GM11168 (cell line): ENCODE measurements around the gene RGS7.
"Not testable (repeated sequence)": the region's sequence is repeated elsewhere in the genome, so short reads cannot be mapped to it uniquely, and the experiment has no call there.

Source experiments
- in situ Hi-C: fragments of 300-500 bp; cut with MboI; formaldehyde crosslinking; loops from one replicate; pipeline ENCODE4 v1.12.0; 2022; ENCODE audit warnings: low sequenced_read_pairs; ENCODE audit not compliant: unreplicated experiment

The RGS7 gene

GRCh38 chr1:241275226-241275625 is 81.8 kb downstream of the RGS7 start:
- in situ Hi-C loops, result no loop called here

- in situ Hi-C loops, result no loop called here
Measured at GRCh38 chr1:241274693-241275092, 82.3 kb downstream of the RGS7 start.

- in situ Hi-C loops, result no loop called here
Measured at GRCh38 chr1:241272828-241273227, 84.2 kb downstream of the RGS7 start.

- in situ Hi-C loops, result no loop called here
Measured at GRCh38 chr1:241271427-241271826, 85.6 kb downstream of the RGS7 start.

GRCh38 chr1:241270016-241270415 is 87.0 kb downstream of the RGS7 start:
- in situ Hi-C loops, result no loop called here

GRCh38 chr1:241269116-241269515 is 87.9 kb downstream of the RGS7 start:
- in situ Hi-C loops, result no loop called here

- in situ Hi-C loops, result no loop called here
Measured at GRCh38 chr1:241266121-241266520, 90.9 kb downstream of the RGS7 start.

- in situ Hi-C loops, result no loop called here
Measured at GRCh38 chr1:241265428-241265827, 91.6 kb downstream of the RGS7 start.

- in situ Hi-C loops, result no loop called here
Measured at GRCh38 chr1:241263346-241263745, 93.7 kb downstream of the RGS7 start.

- in situ Hi-C loops, result no loop called here
Measured at GRCh38 chr1:241253471-241253870, 103.5 kb downstream of the RGS7 start.

GRCh38 chr1:241250465-241250864 is 106.5 kb downstream of the RGS7 start:
- in situ Hi-C loops, result no loop called here

- in situ Hi-C loops, result no loop called here
Measured at GRCh38 chr1:241240069-241240468, 116.9 kb downstream of the RGS7 start.

GRCh38 chr1:241237873-241238272 is 119.1 kb downstream of the RGS7 start:
- in situ Hi-C loops, result no loop called here

GRCh38 chr1:241235256-241235897 is 121.6 kb downstream of the RGS7 start:
- in situ Hi-C loops, result no loop called here

GRCh38 chr1:241229711-241230110 is 127.3 kb downstream of the RGS7 start:
- in situ Hi-C loops, result no loop called here

- in situ Hi-C loops, result no loop called here
Measured at GRCh38 chr1:241229216-241229615, 127.8 kb downstream of the RGS7 start.

GRCh38 chr1:241228339-241228738 is 128.7 kb downstream of the RGS7 start:
- in situ Hi-C loops, result no loop called here

GRCh38 chr1:241225741-241226140 is 131.3 kb downstream of the RGS7 start:
- in situ Hi-C loops, result no loop called here

GRCh38 chr1:241224189-241224588 is 132.8 kb downstream of the RGS7 start:
- in situ Hi-C loops, result not testable (repeated sequence)

GRCh38 chr1:241222813-241223212 is 134.2 kb downstream of the RGS7 start:
- in situ Hi-C loops, result not testable (repeated sequence)

GRCh38 chr1:241221319-241221718 is 135.7 kb downstream of the RGS7 start:
- in situ Hi-C loops, result no loop called here

- in situ Hi-C loops, result not testable (repeated sequence)
Measured at GRCh38 chr1:241220913-241221312, 136.1 kb downstream of the RGS7 start.

- in situ Hi-C loops, result no loop called here
Measured at GRCh38 chr1:241219449-241219848, 137.6 kb downstream of the RGS7 start.
